Osteocyte (in vitro differentiated cells): ENCODE results near the gene RBSN. TPM values are rescaled to one million over a fixed set of nuclear protein-coding genes. Genes with fewer than 3 reads are reported as not detected.

Source experiments
- DNase-seq: peaks from one replicate; pipeline ENCODE4 v3.0.0; 2021; ENCODE audit warnings: mixed read lengths; ENCODE audit not compliant: unreplicated experiment; ENCODE audit errors: extremely low spot score
- H3K27ac Mint-ChIP-seq: one replicate; pipeline ENCODE4 v1.8.0; 2021; ENCODE audit warnings: mild to moderate bottlenecking, mixed read lengths; ENCODE audit not compliant: unreplicated experiment
- H3K27me3 Mint-ChIP-seq: one replicate; pipeline ENCODE4 v1.8.0; 2021; ENCODE audit warnings: mixed read lengths; ENCODE audit not compliant: unreplicated experiment
- H3K36me3 Mint-ChIP-seq: one replicate; pipeline ENCODE4 v1.8.0; 2021; ENCODE audit warnings: mixed read lengths; ENCODE audit not compliant: unreplicated experiment
- H3K4me1 Mint-ChIP-seq: one replicate; pipeline ENCODE4 v1.8.0; 2021; ENCODE audit warnings: mixed read lengths; ENCODE audit not compliant: unreplicated experiment
- H3K4me3 Mint-ChIP-seq: one replicate; pipeline ENCODE4 v1.8.0; 2021; ENCODE audit warnings: mild to moderate bottlenecking, moderate library complexity, mixed read lengths; ENCODE audit not compliant: unreplicated experiment
- H3K9me3 Mint-ChIP-seq: one replicate; pipeline ENCODE4 v1.8.0; 2021; ENCODE audit warnings: mixed read lengths; ENCODE audit not compliant: unreplicated experiment
- CTCF ChIP-seq: fragments of 200-600 bp; sonication (generic); IDR thresholded peaks from 2 replicates; pipeline ENCODE4 v1.5.0; 2021; ENCODE audit warnings: antibody characterized with exemption, mild to moderate bottlenecking, moderate library complexity
- total RNA-seq: library from RNA; stranded (reverse); gene quantifications from 2 replicates; pipeline ENCODE4 v1.2.1, GENCODE V29; 2021

RBSN gene
- total RNA-seq, 1 donor from 2014 or later: 28.6 TPM

- Mint-ChIP-seq H3K27me3 (peaks cover 24% of the 10 kb centered on the region), H3K9me3 (no peaks in the 10 kb centered on the region)
- peak; percentile 90 for DNase-seq
Observed at GRCh38 chr3:15108082-15108545, 9.2 kb upstream of the RBSN start.

GRCh38 chr3:15107075-15107947, 8.4 kb upstream of the RBSN start:
- H3K9me3 Mint-ChIP-seq: no peaks in the 10 kb centered on the region
- no peak for DNase-seq
- H3K36me3 Mint-ChIP-seq: no peaks in the 10 kb centered on the region
- TF ChIP-seq CTCF: no peak
- no peak overlapping the region for H3K27ac Mint-ChIP-seq
- H3K4me1 Mint-ChIP-seq: peaks cover 2% of the 10 kb centered on the region
- no peak overlapping the region for H3K4me3 Mint-ChIP-seq
- peaks cover 20% of the 10 kb centered on the region for H3K27me3 Mint-ChIP-seq

More at GRCh38 chr3:15108082-15108545, 9.2 kb upstream of the RBSN start:
- no peaks in the 10 kb centered on the region for H3K4me1 Mint-ChIP-seq
- peak; percentile 90 for TF ChIP-seq CTCF
- H3K36me3 Mint-ChIP-seq: no peaks in the 10 kb centered on the region
- H3K27ac Mint-ChIP-seq: no peak overlapping the region
- no peak overlapping the region for H3K4me3 Mint-ChIP-seq

- peaks cover 15% of the 10 kb centered on the region for H3K27me3 Mint-ChIP-seq
- no peaks in the 10 kb centered on the region for H3K9me3 Mint-ChIP-seq
- H3K4me1 Mint-ChIP-seq: peaks cover 19% of the 10 kb centered on the region
- no peak for TF ChIP-seq CTCF
- no peak for DNase-seq
- no peak overlapping the region for H3K4me3 Mint-ChIP-seq
- H3K27ac Mint-ChIP-seq: no peak overlapping the region
- no peaks in the 10 kb centered on the region for H3K36me3 Mint-ChIP-seq
Observed at GRCh38 chr3:15102836-15103235, 3.9 kb upstream of the RBSN start.

- DNase-seq: no peak
- H3K9me3 Mint-ChIP-seq: no peaks in the 10 kb centered on the region
- H3K27ac Mint-ChIP-seq: peak overlapping the region; percentile 60
- H3K4me1 Mint-ChIP-seq: peaks cover 24% of the 10 kb centered on the region
- H3K36me3 Mint-ChIP-seq: no peaks in the 10 kb centered on the region
- H3K4me3 Mint-ChIP-seq: no peak overlapping the region
- TF ChIP-seq CTCF: no peak
- peaks cover 11% of the 10 kb centered on the region for H3K27me3 Mint-ChIP-seq
Observed at GRCh38 chr3:15102256-15102655, 3.3 kb upstream of the RBSN start.

GRCh38 chr3:15099364-15100098, 583 bp upstream of the RBSN start:
- no peaks in the 10 kb centered on the region for H3K9me3 Mint-ChIP-seq
- H3K27me3 Mint-ChIP-seq: no peaks in the 10 kb centered on the region
- no peak for DNase-seq
- peak overlapping the region; percentile 95 for H3K27ac Mint-ChIP-seq
- H3K4me1 Mint-ChIP-seq: peaks cover 24% of the 10 kb centered on the region
- H3K4me3 Mint-ChIP-seq: peak overlapping the region; percentile 99
- H3K36me3 Mint-ChIP-seq: peaks cover 13% of the 10 kb centered on the region
- TF ChIP-seq CTCF: no peak
